HG03460 (cell line): ENCODE data around the gene OR4E2.
"Not testable (repeated sequence)": the region's sequence is repeated elsewhere in the genome, so short reads cannot be mapped to it uniquely, and the experiment has no call there.

Source experiments
- ATAC-seq: cut with Tn5 transposase; IDR thresholded peaks from one replicate; pipeline ENCODE4 v1.9.1; 2021; ENCODE audit not compliant: unreplicated experiment

OR4E2 gene

GRCh38 chr14:21653331-21653885 is at the start of gene OR4E2:
OR4E2 (plus strand) TSS chr14:21653835; CDS start chr14:21665083, 11,248 bp downstream.
- no peak for ATAC-seq

- ATAC-seq, result no peak
These were observed 41.3 kb upstream of the OR4E2 start for GRCh38 chr14:21612324-21612723.

GRCh38 chr14:21614240-21614639 is 39.4 kb upstream of the OR4E2 start:
- no peak for ATAC-seq

GRCh38 chr14:21617614-21618013 is 36.0 kb upstream of the OR4E2 start:
- ATAC-seq, result no peak

- no peak for ATAC-seq
These were observed 27.0 kb upstream of the OR4E2 start for GRCh38 chr14:21626491-21627230.

- ATAC-seq, result not testable (repeated sequence)
These were observed 23.1 kb upstream of the OR4E2 start for GRCh38 chr14:21630503-21630902.

- ATAC-seq, result no peak
These were observed 22.6 kb upstream of the OR4E2 start for GRCh38 chr14:21631084-21631483.

- ATAC-seq, result no peak
These were observed 18.8 kb upstream of the OR4E2 start, which contains the start of gene OR10G2 for GRCh38 chr14:21634840-21635239. OR10G2 (minus strand) TSS chr14:21634940; CDS start chr14:21634842, 98 bp downstream.

GRCh38 chr14:21642683-21643082 is 11.0 kb upstream of the OR4E2 start:
- ATAC-seq, result no peak

GRCh38 chr14:21643407-21643806 is 10.2 kb upstream of the OR4E2 start:
- no peak for ATAC-seq

- no peak for ATAC-seq
These were observed 6.3 kb upstream of the OR4E2 start for GRCh38 chr14:21647380-21647779.

GRCh38 chr14:21652209-21652808 is 1.3 kb upstream of the OR4E2 start:
- ATAC-seq, result no peak

GRCh38 chr14:21654215-21654614 is 580 bp downstream of the OR4E2 start:
- no peak for ATAC-seq

- ATAC-seq, result no peak
These were observed 3.3 kb downstream of the OR4E2 start for GRCh38 chr14:21656980-21657379.

GRCh38 chr14:21668377-21668776 is 14.7 kb downstream of the OR4E2 start:
- no peak for ATAC-seq

GRCh38 chr14:21669284-21669683 is 15.6 kb downstream of the OR4E2 start:
- no peak for ATAC-seq

GRCh38 chr14:21671371-21671770 is 17.7 kb downstream of the OR4E2 start:
- no peak for ATAC-seq

- ATAC-seq, result no peak
These were observed 18.5 kb downstream of the OR4E2 start for GRCh38 chr14:21672116-21672515.

- ATAC-seq, result no peak
These were observed 20.1 kb downstream of the OR4E2 start, which contains the start of gene OR4E1 for GRCh38 chr14:21673718-21674117. OR4E1 (minus strand) TSS chr14:21673818; CDS start chr14:21670935, 2,883 bp downstream.

GRCh38 chr14:21675566-21675965 is 21.9 kb downstream of the OR4E2 start:
- ATAC-seq, result no peak

- no peak for ATAC-seq
These were observed 26.4 kb downstream of the OR4E2 start for GRCh38 chr14:21680072-21680471.

GRCh38 chr14:21686468-21686867 is 32.8 kb downstream of the OR4E2 start:
- no peak for ATAC-seq
